Embryonic facial prominence (tissue), 1 donor: ENCODE data around the gene HAL.

ENCODE experiments used
- DNase-seq: peaks from one replicate; pipeline ENCODE4 v3.0.0-alpha.2; 2016; ENCODE audit errors: extremely low spot score

HAL gene

GRCh38 chr12:96014943-96015599 is 18.9 kb upstream of the HAL start:
- DNase-seq = no peak

DNA sequence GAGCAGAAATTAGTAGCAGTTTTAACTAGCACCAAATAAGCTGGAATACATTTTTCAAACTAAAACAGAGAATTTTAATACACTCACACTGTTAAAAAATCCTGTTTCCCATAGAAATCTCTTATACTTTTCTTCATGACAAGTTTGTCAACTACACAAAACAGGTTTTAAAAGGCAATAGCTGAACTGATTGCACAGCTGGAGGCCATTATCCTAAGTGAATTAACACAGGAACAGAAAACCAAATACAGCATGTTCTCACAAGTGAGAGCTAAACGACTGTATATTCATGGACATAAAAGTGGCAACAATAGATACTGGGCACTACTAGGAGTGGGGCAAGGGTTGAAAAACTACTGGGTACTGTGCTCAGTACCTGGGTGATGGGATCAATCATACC is 11.6 kb upstream of the HAL start:
- DNase-seq = no peak

- no peak for DNase-seq
These were observed 10.6 kb upstream of the HAL start for GRCh38 chr12:96006727-96007126.

DNA sequence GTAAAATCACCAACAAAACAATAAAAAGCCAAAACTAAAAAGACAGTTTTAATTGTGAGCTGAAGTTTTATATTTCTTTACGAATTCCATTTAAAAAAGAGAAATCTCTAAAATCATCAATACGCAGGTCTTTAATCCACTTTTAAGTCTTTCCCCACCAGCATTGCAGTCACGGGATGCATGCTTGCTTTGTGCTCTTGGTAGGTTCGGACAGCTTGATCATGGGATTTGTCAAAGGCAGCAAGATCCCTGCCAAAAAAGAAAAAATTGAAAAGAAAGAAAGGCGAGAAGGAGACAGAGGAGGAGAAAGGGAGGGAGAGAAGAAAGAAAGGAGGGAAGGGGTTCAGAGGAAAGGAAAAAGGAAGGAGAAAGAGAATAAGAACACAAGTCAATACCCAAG is 4.7 kb upstream of the HAL start:
- no peak for DNase-seq

- no peak for DNase-seq
These were observed 3.3 kb upstream of the HAL start for GRCh38 chr12:95999484-95999883.

GRCh38 chr12:95998611-95999286 is 2.6 kb upstream of the HAL start:
- peak; percentile 24 for DNase-seq

DNA sequence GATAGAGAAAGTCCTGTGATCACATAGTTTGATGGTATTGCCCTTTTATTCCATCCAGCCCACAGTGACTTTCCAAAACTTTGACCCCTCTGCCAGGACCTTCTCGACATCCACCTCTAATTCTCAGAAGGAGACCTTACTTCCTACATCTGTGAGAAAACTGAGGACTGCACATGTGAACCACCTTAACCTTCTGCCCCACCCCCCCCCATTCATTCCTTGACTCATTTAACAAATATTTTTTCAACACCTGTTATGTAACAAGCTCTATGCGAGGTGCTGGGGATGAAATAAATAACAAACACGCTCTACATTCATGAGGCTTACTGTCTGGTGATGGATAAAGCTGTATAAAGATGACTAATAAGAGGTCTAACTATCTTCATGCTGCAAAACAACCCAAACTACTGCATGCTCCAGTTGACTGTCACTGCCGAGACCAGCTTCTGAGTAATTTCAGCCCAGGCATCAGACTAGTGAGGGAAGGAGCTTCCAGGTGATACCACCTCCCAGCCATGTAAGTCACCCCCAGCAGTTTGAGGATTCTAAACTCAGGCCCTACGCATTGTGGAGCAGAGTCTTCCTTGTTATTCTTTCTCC is 1.9 kb upstream of the HAL start:
- DNase-seq = no peak

- no peak for DNase-seq
These were observed 1.1 kb upstream of the HAL start for GRCh38 chr12:95997276-95997675.

- DNase-seq = no peak
These were observed 709 bp downstream of the HAL start for GRCh38 chr12:95995238-95996031.

DNA sequence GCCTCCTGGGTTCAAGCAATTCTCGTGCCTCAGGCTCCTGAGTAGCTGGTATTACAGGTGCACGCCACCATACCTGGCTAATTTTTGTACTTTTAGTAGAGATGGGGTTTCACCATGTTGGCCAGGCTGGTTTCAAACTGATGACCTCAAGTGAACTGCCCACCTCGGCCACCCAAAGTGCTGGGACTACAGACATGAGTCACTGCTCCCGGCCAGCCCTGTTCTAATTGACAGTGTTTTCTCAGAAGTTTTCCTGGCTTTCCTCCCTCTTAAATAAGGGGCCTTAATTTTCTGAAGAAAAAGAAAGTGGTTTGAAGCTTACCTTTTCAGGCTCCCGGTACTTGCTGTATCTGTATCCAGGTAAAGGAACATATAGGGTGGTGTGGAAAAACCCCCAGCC is 1.7 kb downstream of the HAL start:
- DNase-seq = no peak

DNA sequence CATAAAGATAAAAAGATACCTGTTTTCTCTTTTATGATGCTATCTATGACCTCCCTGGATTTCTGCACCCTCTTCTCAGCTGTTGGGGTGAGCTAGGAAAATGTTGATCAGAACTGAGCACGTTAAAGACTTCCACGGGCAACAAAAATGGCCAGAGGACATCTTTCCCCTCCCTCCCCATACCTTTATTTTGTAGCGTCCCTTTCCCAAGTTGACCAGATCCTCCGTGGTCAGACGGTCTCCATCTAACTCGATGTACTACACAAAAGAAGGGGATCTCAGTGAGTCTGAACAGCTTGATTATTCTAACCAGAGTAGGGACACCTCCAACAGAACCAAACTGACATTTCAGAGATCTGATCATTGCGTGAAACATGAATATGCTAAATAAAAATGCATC is 2.2 kb downstream of the HAL start:
- DNase-seq = no peak

DNA sequence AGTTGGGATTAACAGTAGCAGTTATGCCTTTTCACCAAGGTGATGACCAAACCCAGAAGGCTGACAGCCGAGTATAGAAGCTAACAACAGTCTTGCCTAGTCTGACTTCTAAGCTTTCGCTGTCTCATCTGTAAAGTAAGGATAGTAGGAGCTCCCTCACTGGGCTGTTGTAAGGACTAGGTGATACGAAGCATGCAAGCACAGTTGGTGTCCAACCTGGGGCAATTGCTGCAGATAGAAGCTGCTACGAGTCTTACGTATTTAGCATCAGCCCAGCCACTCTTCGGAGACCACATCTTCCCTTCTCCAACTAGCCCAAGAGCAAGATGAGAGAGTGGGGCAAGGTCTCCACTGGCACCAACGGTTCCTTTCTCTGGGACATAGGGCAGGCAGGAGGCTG is 6.0 kb downstream of the HAL start:
- DNase-seq = no peak

DNA sequence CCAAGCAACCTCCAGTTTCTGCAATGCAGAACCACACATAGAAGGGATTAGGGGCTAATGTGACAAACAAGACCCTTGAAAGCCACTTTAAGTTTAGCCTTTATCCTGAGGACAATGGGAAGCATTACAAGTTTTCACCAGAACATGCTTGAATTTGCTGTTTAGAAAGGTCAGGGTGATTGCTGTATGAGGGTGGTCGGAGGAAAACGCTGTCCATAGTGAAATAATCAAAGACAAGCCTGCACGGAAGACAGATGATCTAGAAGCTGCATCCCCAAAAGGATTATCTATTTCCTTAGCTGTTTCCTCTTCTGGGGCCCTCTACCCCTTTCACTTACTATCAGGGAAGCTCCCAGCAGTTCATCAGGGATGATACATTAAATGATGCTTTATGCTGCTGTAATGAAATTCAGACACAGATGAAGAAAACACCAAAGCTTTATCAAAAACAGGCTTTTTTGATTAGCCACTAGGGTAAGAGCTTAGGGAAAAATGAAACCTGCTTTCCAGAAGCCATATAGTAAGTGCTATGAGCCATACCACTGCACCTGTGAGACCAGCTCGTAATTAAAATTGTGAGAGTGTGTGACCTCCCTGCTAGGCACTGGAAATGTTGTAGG is 6.5 kb downstream of the HAL start:
- DNase-seq = no peak

- DNase-seq = no peak
These were observed 7.5 kb downstream of the HAL start for GRCh38 chr12:95988506-95989275.

DNA sequence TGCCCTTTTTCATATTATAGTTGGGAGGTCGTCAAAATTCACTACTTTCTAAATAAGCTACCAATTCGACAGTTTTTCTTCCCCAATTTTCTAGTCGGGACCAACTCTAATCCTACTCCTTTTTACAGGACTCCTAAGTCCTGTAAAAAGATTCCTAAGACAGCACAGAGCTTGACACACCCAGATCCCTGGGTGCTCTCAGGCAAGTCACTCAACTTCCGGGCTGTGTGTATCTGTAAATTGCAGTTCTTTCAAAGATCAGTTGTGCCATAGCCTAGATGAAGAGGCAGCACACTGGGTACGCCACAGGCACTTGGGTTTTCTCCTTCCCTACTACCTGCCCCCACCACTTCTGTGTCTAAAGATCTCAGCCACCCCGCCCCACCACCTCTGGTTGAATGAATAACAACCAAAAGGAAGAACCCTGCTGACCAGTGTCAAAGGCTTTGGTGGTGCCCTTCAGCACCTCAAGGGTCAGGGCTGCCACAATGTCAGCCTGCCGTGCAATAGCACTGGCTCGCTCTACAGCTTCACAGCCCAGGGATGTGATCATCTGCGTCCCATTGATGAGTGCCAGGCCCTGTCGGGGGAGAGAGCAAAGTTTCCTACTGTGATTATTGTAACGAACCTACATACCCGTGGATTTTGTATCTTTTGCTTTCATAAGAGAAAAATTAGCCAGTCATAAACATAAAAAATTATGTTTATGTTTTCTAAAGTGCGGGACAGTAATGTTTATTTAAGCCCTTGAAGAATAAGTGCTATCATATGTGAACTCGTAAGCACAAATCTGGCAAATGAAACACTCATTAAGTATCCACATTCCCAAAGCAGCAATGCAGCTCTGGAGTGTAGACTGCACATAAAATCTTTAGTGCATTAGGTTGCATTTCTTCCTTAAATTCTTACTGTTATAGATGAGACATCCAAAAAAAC is 9.2 kb downstream of the HAL start:
- no peak for DNase-seq

DNA sequence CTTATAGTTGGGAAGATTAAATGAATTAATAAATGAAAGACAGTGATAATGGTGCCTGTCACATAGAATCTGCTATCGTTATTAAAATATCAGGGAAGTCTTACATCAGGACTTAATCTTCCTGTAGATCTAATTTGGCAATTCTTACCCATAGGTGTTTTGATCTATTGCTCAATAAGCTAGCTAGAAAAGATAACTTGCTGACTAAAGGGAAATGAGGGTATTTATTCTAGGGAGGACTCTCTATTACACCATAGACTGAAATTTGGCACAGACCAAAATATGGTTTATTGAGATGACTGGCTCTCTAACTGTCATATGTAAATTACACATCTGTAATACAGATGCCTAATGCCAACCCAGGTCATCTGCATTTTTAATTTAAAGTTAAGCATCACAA is 11.5 kb downstream of the HAL start:
- no peak for DNase-seq

GRCh38 chr12:95982602-95983001 is 13.5 kb downstream of the HAL start:
- no peak for DNase-seq

- DNase-seq = no peak
These were observed 15.7 kb downstream of the HAL start for GRCh38 chr12:95980437-95980836.

- DNase-seq = no peak
These were observed 17.4 kb downstream of the HAL start for GRCh38 chr12:95978774-95979173.

DNA sequence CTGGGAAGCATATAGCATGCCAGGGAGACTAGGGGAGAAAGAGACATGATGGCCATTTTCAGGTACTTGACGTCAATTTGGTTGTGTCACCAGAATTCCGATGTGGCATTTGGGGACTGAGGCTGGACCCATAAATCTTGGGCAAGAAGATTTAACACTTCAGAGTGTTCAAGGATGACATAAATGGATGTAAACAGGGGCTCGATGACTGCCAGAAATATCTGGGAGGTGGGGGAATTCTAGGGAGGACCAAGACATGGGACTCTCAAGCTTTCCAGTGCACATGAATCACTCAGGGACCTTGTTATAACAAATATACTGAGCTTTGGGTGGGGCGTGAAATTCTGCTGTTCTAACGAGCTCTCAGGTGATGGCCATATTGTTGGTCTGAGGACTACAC is 17.8 kb downstream of the HAL start:
- DNase-seq = no peak
